Iris pigment epithelial cell (primary cell): Measurements from ENCODE around the gene FBXO45.
"Not testable (repeated sequence)": the region's sequence is repeated elsewhere in the genome, so short reads cannot be mapped to it uniquely, and the experiment has no call there.

Source experiments
- DNase-seq: peaks from one replicate; pipeline ENCODE4 v3.0.0-alpha.2; 2011; ENCODE audit warnings: low read depth

FBXO45 gene

DNA sequence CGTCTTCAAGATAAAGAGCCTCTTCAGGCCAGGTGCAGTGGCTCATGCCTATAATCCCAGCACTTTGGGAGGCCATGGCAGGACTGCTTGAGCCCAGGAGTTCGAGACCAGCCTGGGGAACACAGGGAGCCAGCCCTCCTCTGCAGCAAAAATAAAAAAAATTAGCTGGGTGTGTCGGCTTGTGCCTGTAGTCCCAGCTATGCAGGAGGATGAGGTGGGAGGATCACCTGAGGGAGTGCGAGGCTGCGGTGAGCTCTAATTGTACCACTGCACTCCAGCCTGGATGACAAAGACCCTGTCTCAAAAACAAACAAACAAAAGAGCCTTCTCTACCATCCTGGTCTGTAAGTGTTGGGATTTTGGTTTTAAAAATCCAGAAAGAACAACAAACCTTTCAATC, 11.2 kb upstream of the FBXO45 start:
- no peak for DNase-seq

DNA sequence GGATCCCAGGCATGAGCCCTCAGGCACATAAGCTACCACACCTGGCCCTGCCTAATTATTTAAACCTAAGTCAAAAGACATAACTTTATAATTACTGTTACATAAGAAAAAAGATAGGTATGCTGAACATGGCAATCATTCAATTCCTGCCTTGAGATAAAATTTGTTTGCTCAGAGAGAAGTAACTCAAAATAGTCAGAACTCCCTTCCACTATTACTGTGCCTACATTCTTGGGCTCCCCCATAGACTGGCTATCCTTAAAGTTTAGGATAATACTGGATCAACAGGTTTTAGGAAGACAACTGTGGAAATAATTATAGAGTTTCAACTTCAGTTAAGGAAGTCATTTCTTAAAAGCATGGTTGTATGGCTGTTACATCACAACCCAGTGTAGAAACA, 10.0 kb upstream of the FBXO45 start:
- no peak for DNase-seq

DNA sequence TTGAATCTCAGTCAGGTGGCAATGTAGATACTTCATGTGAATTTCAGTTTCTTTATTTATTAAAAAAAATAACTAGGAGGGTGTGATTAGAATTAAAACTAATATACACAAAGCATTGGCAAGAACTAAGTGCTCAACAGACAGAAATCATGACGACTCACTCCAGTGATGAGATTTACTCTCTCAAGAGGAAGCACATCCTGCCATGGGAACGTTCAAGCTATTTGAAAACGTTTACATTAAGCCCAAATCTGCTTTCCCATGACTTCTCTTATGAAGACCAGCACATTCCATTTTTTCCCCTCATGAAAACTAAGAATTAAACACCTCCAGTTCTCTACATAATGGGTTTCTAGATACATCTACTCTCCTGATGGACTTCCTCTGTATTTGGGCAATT, 8.6 kb upstream of the FBXO45 start:
- peak; percentile 46 for DNase-seq

DNA sequence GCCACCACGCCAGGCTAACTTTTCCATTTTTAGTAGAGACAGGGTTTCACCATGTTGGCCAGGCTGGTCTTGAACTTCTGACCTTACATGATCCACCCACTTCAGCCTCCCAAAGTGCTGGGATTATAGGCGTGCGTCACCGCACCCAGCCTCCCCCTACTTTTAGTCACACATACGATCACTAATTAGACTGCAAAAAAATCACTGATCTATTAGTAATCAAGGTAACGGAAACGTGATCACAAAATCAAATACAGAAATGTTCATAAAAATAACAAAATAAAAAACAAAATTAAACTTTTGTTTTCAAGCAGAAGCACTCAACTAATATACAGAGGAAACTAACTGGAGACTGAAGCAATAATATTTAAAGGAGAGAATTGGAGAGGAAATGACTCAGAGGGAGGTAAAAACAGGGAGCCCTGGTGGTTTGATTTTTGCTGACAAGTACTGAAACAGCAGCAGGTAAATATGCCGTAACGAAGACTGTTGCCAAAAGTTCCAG, 4.7 kb upstream of the FBXO45 start:
- peak; percentile 81 for DNase-seq

DNA sequence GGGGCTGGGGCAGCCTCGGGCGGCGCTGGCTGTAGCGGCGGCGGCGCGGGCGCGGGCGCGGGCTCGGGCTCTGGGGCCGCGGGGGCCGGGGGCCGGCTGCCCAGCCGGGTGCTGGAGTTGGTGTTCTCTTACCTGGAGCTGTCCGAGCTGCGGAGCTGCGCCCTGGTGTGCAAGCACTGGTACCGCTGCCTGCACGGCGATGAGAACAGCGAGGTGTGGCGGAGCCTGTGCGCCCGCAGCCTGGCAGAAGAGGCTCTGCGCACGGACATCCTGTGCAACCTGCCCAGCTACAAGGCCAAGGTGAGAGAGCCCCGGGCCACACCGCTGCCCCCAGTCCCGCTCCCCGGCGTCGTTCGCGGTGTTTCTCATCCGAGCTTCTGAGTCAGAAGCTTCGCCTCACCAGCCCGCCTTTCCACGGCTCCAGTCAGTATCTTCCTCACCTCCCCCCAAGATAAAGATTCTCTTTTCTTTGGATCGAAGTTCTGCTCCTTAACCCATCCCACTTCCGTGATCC, 600 bp downstream of the FBXO45 start:
- DNase-seq, result peak; percentile 39

DNA sequence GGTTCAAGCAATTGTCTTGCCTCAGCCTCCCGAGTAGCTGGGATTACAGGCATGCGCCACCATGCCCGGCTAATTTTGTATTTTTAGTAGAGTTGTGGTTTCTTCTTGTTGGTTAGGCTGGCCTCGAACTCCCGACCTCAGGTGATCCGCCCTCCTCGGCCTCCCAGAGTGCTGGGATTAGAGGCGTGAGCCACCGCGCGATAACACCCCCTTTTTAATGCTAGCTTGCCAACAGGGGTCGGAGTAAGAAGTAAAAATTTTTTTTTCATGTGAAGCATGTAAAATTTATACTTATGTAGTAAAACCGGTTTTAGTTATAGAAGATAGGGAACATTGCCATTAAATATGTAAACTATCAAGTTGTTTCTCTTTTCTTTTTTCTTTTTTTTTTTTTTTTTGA, 1.9 kb downstream of the FBXO45 start:
- not testable (repeated sequence) for DNase-seq

DNA sequence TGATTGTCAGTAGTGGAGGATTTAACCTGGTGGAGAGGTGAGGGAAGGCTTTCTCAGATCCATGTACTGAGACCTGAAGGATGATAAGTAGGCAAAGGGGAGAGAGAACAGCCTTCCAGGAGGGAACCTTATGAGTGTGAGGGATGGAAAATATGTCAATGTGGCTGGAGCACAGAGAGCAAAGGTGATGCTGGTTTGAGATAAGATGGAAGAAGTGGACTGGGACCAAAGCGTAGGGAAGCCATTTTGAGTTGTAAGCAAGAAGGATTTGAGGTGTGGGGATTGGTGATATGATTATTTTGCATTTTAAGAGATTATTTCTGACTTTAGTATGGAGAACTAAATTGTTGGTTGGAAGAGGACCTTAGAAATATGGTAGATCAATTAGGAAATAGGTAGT, 3.9 kb downstream of the FBXO45 start:
- DNase-seq, result no peak

DNA sequence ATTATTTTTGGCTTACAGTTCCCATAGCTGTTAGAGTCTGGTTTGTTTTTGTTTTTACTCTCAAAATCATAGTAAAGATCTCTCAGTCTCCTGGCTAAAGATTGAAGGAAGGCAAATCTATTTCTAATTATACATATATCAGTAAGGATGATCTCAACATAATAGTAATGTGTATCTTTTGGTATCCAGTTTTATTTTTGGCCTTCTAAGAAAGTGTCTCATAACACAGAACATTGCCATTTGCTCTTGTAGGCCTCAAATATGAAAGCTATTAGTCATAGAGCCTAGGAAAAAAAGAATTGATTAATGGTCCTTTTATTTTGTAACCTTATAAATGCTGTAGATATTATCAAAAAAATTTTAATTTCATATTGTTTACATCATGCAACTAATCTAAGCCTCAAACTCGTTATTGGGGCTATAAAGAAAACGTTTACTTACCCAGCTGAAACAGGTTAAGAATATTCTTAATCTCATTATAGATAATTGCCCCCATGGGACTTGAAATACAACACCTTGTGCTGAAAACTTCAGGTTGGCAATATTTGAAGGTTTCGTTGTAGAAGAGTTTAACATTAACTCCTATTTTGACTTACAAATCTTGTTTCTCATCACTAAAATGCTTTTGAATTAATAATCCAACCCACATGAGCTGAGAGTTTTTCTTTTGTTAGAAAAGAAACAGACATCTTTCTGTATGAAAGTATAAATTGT, 16.7 kb downstream of the FBXO45 start:
- no peak for DNase-seq

DNA sequence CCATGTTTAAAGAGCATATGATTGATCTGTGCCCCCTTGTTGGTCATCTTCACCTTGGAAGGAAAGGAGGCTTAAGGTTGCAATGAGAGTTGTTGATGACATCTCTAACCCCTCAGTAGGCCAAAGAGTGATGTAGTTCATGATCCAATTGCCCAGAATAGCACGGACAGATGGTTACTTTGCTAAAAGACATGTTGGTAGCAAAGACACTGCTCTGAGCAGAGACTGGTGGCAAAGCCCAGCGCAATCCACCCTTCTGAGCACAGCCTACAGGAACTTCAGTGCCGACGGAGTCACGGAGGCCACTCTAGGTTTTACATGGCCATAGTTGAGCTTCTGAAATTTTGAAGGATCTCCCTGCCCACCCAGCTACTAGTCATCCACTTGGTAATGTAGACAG, 21.8 kb downstream of the FBXO45 start:
- DNase-seq, result no peak

DNA sequence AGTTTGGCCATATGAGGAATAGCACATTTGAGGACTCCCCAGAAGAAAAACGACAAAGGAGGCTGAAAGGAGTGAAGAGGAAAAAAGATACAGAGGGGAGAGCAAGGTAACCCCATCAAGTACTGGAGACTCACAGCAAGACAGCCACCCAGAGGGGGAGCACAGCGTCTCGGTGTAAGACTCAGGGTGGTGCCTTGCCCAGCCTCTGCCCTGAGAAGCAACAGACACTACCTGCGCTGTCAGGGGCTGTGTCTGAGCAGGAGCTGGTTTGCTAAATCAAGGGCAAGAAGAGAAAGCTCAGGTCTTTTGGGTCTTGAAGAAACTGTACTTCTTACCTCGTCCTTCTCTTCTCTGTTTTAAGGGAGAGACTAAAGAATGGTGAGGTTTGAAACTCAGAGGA, 27.9 kb downstream of the FBXO45 start:
- no peak for DNase-seq

DNA sequence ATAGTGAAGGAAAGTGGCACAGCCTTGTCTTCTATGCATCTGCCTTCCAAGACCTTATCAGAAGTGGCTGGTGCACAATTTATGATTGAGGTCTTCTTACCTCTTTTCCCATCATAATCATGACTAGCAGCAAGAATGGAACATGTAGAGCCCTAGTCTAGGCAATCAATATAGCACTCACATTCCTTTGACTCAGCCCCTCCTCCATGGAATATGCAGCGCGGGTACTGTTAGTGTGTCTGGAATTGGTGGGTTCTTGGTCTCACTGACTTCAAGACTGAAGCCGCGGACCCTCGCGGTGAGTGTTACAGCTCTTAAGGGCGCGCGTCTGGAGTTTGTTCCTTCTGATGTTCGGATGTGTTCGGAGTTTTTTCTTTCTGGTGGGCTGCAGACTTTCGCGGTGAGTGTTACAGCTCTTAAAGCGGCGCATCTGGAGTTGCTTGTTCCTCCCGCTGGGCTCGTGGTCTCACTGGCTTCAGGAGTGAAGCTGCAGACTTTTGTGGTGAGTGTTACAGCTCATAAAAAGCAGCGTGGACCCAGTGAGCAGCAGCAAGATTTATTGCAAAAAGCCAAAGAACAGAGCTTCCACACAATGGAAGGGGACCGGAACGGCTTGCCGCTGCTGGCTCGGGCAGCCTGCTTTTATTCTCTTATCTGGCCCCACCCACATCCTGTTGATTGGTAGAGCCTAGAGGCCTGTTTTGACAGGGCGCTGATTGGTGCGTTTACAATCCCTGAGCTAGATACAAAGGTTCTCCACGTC, 29.7 kb downstream of the FBXO45 start:
- not testable (repeated sequence) for DNase-seq

DNA sequence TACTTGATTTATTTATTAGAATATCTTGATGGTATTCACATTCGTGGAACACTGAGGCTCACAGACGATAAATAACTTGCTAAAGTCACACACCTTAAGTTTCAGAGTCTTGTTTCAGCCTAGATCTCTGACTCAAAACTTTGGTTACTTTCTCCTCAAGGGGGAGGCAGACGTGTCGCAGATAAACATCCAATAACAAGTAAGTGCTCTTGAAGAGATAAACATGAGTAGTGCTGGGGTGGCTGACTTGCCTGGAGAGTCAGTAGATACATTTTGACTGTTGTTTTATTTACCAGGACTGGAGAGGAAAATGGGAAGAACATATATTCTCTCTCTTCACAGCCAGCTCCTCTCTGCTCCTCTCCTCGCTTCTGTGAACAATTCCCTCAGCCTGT, 31.3 kb downstream of the FBXO45 start:
- peak; percentile 12 for DNase-seq

DNA sequence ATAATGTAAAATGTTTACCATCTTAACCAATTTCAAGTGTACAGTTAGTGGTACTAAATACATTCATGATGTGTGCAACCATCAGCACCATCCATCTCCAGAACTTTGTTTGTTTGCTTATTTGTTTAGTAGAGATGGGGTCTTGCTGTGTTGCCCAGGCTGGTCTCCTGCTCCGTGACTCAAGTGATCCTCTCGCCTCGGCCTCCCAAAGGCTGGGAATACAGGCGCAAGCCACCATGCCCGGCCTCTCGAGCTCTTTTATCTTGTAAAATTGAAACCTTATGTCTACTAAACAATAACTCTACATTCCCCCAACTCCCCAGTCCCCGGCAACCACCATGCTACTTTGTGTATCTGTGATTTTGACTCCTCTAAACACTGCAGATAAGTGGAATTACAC, 31.9 kb downstream of the FBXO45 start:
- no peak for DNase-seq

DNA sequence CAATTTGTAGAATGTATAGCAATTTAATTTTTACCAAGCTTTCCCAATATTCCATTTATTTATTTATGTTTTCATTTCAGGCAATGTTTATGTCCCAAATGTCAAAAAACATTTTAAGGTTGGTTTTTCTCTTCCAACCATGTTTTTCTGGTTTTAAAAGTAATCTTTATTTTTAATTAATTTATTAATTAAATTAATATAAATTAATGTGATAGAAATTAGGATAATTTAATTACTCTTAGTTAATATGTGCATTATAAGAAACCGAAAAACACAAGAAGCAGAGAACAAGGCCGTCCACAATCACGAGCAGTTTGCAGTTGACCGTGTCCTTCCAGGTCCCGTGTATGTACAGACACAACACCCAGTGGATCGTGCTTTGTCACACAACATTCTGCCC, 34.2 kb downstream of the FBXO45 start:
- no peak for DNase-seq

DNA sequence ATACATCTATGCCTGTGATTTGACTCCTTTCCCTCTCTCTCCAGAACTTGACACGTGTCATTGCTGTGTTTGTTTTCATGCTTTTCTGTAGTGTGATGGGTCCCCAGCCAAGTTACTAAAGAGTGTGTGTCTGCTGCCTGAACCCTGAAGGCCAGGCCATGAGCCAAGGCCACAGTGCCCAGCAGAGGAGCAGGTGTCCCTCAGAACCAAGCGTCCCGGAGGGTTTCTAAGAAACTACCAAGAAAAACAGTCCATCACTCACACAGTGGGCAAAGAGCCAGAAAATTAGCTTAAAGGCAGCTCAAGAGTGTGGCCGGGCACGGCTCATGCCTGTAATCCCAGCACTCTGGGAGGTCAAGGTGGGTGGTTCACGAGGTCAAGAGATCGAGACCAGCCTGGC, 35.2 kb downstream of the FBXO45 start:
- DNase-seq, result no peak

DNA sequence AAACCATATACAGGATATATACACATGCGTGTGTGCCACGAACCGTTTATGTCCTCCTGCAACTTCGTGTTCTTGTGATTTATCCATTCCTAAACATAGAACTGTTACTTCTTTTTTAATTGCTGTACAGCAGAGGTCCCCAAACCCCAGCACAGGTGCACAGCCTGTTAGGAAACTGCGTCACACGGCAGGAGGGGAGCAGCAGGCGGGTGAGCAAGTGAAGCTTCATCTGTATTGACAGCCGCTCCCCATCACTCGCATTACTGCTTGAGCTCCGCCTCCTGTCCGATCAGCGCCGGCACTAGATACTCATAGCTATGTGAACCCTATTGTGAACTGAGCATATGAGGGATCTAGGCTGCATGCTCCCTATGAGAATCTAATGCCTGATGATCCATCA, 36.1 kb downstream of the FBXO45 start:
- no peak for DNase-seq

DNA sequence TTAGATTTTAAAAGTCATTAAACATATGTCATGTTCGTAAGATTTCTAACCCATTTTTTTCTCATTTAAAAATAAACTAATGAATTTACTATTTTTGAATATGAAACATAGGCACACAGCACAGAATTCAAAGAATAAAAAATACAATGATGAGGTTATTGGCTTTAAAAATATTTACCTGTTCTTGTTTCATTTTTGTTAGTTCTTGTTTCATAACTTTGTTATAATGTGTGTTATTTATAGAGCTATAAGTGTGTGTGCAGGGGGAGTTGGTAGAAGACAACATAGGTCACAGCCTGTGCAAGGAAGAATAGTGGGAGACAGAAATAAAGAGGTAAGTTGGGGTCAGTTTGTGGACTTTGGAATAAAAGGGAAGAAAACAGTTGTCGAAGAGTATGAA, 40.2 kb downstream of the FBXO45 start:
- no peak for DNase-seq

DNA sequence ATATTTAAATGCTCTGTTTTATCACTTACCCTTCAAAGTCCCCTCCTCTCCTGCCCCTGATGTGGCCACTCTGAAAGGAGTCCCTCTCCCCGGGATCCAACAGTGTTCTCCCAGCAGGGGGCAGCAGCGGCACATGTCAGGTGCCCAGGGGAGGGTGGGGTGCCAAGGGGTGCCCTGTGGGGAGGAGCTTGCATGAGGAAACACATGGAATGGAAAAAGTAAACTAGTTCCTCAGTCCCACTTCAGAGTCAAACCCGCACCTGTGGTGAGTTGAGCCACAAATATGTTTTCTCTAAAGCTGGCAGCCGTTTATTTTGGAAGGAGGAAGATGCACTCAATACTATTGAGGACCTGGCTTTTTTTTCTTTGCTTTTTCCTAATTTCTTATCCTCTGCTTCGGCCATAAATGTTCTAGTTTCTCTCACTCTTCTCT, 40.9 kb downstream of the FBXO45 start:
- peak; percentile 66 for DNase-seq

DNA sequence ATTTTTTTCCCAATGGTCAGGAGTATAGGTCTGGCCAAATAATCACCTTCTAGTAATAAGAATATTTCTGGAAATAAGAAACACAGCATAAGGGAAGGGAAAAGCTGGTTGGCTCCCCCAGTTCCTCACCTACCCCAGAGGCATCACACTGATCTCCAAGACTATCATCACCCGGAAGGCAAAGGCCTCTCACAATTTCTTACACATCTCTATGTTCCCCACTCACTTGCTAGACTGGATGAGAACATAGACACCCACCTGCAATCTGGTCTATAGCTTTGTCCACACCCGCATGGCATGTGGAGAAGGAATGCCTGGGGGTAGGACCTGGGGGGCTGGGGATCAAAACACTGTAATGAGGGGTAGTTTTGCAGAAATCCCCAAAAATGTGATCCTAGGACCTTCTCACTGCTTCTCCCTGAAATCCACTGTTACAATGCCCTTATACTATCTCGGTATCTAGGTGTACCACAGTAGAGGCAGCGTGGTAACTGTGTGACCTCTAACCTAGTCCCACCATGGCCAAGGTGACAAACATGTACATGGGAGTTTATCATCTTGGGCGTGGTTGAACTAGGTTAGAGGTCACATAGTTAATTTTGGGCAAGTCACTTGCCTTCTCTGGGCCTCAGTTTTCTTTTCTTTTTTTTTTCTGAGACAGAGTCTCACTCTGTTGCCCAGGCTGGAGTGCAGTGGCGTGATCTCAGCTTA, 41.5 kb downstream of the FBXO45 start:
- no peak for DNase-seq

DNA sequence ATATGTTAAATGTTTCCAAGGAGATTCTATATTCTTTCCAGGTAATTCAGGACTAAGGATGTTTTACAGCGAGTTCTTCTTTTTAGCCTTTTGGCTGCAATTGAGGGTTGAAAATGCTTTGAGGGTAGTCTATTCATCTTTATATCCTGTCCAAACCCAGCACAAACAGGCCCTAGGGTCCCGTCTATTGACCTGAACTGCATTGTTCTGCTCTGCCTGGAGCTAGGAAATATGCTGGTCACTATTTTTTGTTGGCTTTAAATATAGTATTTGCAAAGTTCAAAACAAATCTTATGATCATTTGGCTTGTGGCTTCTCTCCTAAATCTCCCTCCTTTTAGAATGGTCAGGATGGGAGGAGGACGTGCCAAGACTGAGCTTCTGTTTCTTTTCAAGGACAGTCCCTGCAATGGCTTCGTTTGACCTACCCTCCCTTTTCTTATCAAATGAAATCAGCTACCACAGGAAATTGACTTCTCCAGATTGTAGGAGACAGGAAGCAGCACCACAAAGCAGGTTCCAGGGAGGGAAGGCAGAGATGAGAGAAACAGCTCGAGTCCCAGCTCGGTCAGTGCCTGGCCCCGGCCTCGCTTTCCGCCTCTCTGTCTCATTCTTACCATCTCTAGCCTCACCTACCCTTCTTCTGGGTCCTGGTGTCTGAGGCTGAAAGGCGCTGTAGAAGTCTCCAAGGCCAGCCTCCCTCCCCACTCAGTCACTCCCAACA, 43.5 kb downstream of the FBXO45 start:
- DNase-seq, result no peak

DNA sequence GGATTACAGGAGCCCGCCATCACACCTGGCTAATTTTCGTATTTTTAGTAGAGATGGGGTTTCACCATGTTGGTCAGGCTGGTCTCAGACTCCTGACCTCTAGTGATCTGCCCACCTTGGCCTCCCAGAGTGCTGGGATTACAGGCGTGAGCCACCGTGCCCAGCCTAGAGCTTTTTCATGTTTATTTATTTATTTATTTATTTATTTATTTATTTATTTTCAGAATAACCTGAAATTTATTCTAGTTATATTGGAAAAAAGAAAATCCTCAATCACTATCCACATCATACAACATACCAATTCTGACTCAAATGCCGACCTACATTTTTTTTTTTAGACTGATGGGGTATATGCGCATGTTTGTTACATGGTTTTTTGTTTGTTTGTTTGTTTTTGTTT, 46.8 kb downstream of the FBXO45 start:
- DNase-seq, result not testable (repeated sequence)

DNA sequence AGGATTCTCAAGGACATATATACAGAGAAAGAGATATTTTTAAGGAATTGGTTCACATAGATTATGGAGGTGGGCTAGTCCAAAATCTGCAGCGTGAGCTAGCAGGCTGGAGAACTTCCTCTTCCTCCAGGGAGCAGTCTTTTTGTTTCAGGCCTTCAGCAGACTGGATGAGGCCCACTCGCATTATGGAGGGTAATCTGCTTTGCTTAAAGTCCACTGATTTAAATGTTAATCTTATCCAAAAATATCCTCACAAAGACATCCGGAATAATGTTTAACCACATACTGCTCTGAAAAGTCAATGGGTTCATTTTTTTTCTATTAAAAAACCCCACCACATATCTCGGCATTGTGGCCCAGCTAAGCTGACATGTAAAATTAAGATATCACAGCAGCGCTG, 48.8 kb downstream of the FBXO45 start:
- no peak for DNase-seq
